Measurements from ENCODE around the gene C19orf81.

DNA sequence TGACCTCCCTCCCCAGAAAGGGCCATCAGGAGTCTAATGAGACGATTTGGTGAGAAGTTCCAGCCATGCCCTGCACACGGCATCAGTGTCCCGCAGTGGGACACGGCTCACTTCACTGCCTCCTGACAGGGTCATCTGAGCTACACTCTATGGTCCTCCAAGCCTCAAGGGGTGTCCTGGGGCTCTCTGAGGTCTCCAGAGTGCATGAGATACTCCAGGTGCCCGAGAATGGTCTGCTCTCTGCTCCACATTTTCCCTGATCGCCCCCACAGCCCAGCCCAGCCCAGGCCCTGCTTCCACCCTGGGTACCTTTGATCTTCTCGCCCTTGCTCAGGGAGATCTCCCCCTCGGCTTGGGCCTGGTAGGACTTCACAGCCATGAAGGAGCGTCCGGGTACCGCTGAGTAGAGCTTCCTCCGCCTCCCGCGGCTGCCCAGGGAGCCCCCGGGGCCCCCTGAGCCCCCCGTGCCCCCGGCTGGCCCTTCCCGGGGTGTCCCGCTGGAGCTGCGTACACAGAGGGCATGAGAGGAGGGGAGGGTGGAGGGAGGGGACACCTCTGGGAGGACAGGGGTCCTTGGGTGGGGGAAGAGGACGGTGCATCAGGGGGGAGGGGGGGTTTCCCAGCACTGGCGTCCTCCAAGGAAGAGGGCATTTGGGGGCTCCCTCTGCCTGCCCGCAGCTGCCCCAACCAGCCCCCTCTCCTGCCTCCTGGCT is 53.1 kb downstream of the C19orf81 start:
- no peak for TF ChIP-seq POLR2A (IDR thresholded peaks at IDR 0.05; ENCODE audit: low read depth)
- TF ChIP-seq, protein P1, sequence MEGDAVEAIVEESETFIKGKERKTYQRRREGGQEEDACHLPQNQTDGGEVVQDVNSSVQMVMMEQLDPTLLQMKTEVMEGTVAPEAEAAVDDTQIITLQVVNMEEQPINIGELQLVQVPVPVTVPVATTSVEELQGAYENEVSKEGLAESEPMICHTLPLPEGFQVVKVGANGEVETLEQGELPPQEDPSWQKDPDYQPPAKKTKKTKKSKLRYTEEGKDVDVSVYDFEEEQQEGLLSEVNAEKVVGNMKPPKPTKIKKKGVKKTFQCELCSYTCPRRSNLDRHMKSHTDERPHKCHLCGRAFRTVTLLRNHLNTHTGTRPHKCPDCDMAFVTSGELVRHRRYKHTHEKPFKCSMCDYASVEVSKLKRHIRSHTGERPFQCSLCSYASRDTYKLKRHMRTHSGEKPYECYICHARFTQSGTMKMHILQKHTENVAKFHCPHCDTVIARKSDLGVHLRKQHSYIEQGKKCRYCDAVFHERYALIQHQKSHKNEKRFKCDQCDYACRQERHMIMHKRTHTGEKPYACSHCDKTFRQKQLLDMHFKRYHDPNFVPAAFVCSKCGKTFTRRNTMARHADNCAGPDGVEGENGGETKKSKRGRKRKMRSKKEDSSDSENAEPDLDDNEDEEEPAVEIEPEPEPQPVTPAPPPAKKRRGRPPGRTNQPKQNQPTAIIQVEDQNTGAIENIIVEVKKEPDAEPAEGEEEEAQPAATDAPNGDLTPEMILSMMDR (IDR thresholded peaks at IDR 0.05) = no peak

Measured in esophagus muscularis mucosa (tissue), 3 donors.